OCI-LY3 (cell line): Measurements from ENCODE around the gene LRRC9.

ENCODE experiments used
- EZH2phosphoT487 ChIP-seq: fragments of 200-600 bp; shearing (Covaris generic); IDR thresholded peaks from 2 replicates; pipeline ENCODE4 v1.6.1; 2018; ENCODE audit warnings: antibody characterized with exemption, mixed run types, low read depth
- TF ChIP-seq, protein P1 (sequence below): fragments of 200-600, 300-600 bp; sonication (generic); IDR thresholded peaks from 2 replicates; pipeline ENCODE4 v1.5.1; 2014; ENCODE audit warnings: antibody characterized with exemption, low read length, low read depth

DNA sequence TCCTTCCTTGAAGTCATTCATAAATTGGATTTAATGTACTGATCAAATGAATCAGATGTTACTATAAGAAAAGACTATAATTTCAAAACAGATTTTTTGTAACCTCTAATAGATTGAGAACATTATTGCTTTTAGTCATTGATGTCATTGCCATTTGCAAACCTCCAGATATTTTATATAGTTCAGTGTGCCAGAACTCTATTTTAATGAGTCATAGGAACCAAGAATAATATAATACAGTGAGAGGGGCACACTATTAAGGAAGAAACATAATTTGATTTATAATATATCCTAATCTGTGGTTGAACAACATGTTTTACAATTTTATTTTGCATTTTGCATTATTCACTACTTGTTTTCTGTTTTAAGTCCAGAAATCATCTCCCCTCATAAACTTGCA is 78.0 kb downstream of the LRRC9 start:
- TF ChIP-seq, protein P1, sequence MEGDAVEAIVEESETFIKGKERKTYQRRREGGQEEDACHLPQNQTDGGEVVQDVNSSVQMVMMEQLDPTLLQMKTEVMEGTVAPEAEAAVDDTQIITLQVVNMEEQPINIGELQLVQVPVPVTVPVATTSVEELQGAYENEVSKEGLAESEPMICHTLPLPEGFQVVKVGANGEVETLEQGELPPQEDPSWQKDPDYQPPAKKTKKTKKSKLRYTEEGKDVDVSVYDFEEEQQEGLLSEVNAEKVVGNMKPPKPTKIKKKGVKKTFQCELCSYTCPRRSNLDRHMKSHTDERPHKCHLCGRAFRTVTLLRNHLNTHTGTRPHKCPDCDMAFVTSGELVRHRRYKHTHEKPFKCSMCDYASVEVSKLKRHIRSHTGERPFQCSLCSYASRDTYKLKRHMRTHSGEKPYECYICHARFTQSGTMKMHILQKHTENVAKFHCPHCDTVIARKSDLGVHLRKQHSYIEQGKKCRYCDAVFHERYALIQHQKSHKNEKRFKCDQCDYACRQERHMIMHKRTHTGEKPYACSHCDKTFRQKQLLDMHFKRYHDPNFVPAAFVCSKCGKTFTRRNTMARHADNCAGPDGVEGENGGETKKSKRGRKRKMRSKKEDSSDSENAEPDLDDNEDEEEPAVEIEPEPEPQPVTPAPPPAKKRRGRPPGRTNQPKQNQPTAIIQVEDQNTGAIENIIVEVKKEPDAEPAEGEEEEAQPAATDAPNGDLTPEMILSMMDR = no peak
- no peak for TF ChIP-seq EZH2phosphoT487
